ENCODE data around the gene COL6A5. TPM values are rescaled to one million over a fixed set of nuclear protein-coding genes. Genes with fewer than 3 reads are reported as not detected.

Gene COL6A5
- total and polyA plus RNA-seq, 9 of the 15 experiments (the other 6 are each of a cell fraction or from before 2014, with no cell fraction given), result 1.5 to 9.7 (median 5.6) TPM

- TF ChIP-seq ELF4 (CRISPR knock-in tag; IDR thresholded peaks at IDR 0.05) (no peak), SNAPC5 (CRISPR knock-in tag; IDR thresholded peaks at IDR 0.05) (no peak), DIDO1 (tag; IDR thresholded peaks at IDR 0.05; ENCODE audit: low read depth) (no peak), MTA2 (IDR thresholded peaks at IDR 0.05; ENCODE audit: low read depth) (0 out of 2 replicates have a peak, but pooled peaks have one; percentile 9), ZNF696 (CRISPR knock-in tag; conservative IDR thresholded peaks at IDR 0.05) (no peak), CTCFL (IDR thresholded peaks at IDR 0.05; ENCODE audit: borderline replicate concordance, insufficient read depth, low read depth, low read length, poor library complexity, severe bottlenecking) (no peak), HMBOX1 (IDR thresholded peaks at IDR 0.05) (peak; percentile 70), CBFA2T2 (conservative IDR thresholded peaks at IDR 0.05) (peak; percentile 54), TCFL5 (CRISPR knock-in tag; conservative IDR thresholded peaks at IDR 0.05) (no peak), POLR3G (IDR thresholded peaks at IDR 0.05; ENCODE audit: extremely low read depth, insufficient read length, insufficient replicate concordance) (no peak), ZNF436 (CRISPR knock-in tag; IDR thresholded peaks at IDR 0.05) (no peak), TFAP4 (CRISPR knock-in tag; IDR thresholded peaks at IDR 0.05; ENCODE audit: borderline replicate concordance) (peak; percentile 65; the same call in 1 of the 2 replicates), ZNF75A (CRISPR knock-in tag; IDR thresholded peaks at IDR 0.05) (no peak), NRF1 (conservative IDR thresholded peaks at IDR 0.05 in 1 of 2, IDR thresholded peaks at IDR 0.05 in 1 of 2) (peak; percentile 18 to 29; a peak in 3 of 4 replicates), ZKSCAN3 (CRISPR knock-in tag; IDR thresholded peaks at IDR 0.05) (no peak), SNIP1 (IDR thresholded peaks at IDR 0.05; ENCODE audit: low read depth) (no peak), MITF (IDR thresholded peaks at IDR 0.05) (no peak)
These were observed at the start of gene COL6A5 (continued) for GRCh38 chr3:130345487-130346079.

All from K562 (cell line).